ENCODE measurements around the gene ANKRD60.

DNA sequence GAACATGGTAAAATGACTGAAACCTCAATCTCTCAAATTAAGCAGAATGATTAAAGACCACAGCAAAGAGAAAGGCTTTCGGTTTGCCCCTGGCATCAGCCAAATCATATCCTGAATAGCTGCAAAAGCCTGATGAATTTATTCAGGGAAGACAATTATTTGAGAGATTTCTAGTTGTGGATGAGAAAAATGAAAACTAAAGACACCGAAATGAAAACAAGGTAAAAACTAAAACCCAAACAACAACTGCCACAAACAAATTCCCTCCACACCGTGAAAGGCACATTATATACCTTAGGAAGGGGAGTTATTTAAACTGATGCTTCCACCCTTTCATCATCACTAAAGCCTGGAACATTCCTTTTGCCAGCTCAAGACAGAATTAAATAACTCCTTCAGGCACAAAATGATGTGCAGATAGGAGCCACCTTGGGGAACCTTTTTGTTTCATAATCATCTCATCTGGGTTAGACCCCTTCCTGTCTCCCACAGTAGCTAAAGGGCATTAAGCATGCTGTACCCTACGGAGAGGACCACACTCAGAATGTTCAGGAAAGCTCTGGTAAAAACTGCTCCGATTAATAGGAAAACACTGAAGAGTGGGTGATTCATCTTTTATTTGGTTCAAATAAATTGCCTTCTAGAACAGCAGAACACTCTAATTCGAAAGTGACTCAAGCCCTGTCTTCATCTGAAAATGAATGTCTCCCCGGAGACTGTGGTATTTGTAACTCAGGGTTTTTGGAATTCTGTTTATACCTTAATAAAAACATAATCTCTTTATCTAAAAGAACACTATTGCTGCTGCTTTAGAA is 9.1 kb upstream of the ANKRD60 start:
- TF ChIP-seq, protein P1, sequence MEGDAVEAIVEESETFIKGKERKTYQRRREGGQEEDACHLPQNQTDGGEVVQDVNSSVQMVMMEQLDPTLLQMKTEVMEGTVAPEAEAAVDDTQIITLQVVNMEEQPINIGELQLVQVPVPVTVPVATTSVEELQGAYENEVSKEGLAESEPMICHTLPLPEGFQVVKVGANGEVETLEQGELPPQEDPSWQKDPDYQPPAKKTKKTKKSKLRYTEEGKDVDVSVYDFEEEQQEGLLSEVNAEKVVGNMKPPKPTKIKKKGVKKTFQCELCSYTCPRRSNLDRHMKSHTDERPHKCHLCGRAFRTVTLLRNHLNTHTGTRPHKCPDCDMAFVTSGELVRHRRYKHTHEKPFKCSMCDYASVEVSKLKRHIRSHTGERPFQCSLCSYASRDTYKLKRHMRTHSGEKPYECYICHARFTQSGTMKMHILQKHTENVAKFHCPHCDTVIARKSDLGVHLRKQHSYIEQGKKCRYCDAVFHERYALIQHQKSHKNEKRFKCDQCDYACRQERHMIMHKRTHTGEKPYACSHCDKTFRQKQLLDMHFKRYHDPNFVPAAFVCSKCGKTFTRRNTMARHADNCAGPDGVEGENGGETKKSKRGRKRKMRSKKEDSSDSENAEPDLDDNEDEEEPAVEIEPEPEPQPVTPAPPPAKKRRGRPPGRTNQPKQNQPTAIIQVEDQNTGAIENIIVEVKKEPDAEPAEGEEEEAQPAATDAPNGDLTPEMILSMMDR (conservative IDR thresholded peaks at IDR 0.05; ENCODE audit: low read depth, low read length): no peak
- TF ChIP-seq EZH2 (IDR thresholded peaks at IDR 0.05; ENCODE audit: borderline replicate concordance, low read depth, low read length, poor library complexity, severe bottlenecking): no peak

Measured in A673 (cell line).